ENCODE results near the gene SLC41A2.

SLC41A2 gene

DNA sequence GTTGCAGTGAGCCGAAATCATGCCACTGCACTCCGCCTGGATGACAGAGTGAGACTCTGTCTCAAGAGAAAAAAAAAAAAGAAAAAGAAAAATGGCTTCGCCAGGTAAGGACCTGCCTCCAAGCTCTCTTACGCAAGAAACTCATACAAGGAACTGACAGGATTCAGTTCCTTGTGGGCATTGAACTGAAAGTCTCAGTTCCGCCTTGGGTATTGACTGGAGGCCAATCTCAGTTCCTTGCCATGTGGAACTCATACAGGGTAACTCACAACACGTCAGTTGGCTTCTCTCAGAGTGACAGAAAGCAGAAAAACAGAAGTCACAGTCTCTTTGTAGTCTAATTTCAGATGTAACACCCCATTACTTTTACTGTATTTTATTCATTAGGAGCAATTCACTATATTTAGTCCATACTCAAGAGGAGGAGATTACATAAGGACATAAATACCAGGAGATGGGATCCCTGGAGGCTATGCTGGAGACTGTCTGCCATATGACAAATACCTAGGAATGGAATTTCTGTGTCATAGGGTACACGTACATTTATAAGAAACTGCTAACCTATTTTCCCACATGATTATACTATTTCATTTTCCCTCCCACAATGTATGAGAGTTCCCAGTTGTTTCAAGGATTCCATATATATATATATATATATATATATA lies 16.7 kb upstream of the SLC41A2 start:
- Mint-ChIP-seq H3K27me3 (no peaks in the 10 kb centered on the region), H3K9me3 (no peaks in the 10 kb centered on the region), H3K4me3 (no peak overlapping the region), H3K4me1 (peaks cover 5% of the 10 kb centered on the region), H3K27ac (no peak overlapping the region)
- ATAC-seq (no peak), DNase-seq (no peak)

DNA sequence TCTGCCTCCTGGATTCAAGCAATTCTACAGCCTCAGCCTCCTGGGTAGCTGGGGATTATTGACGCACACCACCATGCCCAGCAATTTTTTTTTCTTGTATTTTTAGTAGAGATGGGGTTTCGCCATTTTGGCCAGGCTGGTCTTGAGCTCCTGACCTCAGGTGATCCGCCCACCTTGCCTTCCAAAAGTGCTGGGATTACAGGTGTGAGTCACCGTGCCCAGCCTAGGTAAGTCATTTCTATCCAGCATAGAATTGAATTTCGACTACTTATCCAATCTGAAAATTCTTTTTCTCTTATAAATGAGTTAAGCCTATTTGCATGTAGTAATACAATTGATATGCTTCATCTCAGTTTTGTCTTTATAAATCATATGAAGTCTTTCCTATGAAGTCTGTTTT lies 15.2 kb upstream of the SLC41A2 start:
- Mint-ChIP-seq H3K4me3 (no peak overlapping the region), H3K27ac (no peak overlapping the region), H3K9me3 (no peaks in the 10 kb centered on the region)

DNA sequence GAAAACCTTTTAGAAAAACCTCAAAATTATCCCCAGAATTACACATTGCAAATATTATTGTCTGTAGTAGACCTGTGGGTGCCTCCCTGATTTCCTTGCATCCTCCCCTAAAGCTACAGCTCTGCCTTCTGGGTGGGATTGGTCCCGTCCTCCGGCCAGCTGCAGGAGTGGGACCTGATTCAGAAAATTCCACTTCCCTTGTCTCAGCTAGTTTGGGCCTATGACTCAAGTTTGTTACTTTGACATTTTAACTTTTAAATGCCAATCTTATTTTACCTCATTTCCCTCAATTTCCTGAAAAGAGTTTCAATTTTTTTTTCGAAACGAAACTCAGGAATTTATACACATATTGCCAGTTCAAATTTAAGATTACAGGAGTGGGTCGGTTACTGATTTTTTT lies 13.2 kb upstream of the SLC41A2 start:
- Mint-ChIP-seq H3K4me3 (no peak overlapping the region), H3K4me1 (peaks cover 5% of the 10 kb centered on the region), H3K27ac (no peak overlapping the region), H3K9me3 (no peaks in the 10 kb centered on the region), H3K27me3 (no peaks in the 10 kb centered on the region)
- no peak for DNase-seq
- ATAC-seq = no peak

More for the DNA sequence above, 15.2 kb upstream of the SLC41A2 start:
- DNase-seq = no peak
- ATAC-seq = no peak
- Mint-ChIP-seq H3K4me1 (peaks cover 5% of the 10 kb centered on the region), H3K27me3 (no peaks in the 10 kb centered on the region)

DNA sequence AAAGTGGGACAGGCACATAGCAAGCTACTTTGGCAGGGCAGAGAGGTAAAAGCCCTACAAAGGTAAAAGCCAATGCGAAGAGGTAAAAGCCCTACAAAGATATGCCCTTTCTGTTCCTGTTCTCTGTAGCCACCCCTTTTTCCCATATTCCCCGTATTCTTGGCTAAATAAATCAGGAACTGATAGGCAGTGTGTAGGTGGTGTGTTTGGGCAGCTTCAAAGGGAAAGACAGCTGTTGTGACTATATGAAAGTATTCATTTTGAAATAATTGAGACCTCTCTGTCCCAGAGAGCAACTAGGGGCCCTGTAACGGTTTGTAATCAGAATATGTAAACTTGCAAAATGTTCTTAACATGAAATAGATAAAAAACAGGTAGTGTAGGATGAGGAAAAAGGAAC lies 11.3 kb upstream of the SLC41A2 start:
- H3K27me3 Mint-ChIP-seq = no peaks in the 10 kb centered on the region
- H3K27ac Mint-ChIP-seq = no peak overlapping the region
- H3K4me1 Mint-ChIP-seq = peaks cover 5% of the 10 kb centered on the region
- ATAC-seq (no peak), DNase-seq (no peak)
- no peak overlapping the region for H3K4me3 Mint-ChIP-seq
- H3K9me3 Mint-ChIP-seq = no peaks in the 10 kb centered on the region

DNA sequence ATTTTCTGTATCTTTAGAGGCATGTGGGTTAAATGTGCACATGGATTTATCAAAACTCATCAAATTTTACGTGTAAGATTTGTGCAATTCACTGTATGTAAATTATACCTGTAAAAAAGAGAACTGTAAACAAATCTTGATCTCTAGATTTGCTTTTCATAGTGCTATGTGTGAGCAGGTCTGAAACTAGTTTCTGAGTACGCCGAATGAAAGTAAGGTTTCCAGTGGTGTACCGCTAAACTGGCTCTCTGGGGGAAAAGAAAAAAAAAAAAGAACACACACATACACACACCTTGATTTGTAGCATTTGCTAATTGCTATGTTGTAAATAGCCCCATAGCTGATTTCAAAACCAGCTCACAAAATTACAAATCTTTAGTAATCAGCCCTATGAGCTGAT lies 8.6 kb upstream of the SLC41A2 start:
- Mint-ChIP-seq H3K4me3 (no peak overlapping the region), H3K4me1 (peaks cover 5% of the 10 kb centered on the region), H3K9me3 (no peaks in the 10 kb centered on the region), H3K27me3 (peaks cover 13% of the 10 kb centered on the region), H3K27ac (no peak overlapping the region)
- DNase-seq (no peak), ATAC-seq (no peak)

DNA sequence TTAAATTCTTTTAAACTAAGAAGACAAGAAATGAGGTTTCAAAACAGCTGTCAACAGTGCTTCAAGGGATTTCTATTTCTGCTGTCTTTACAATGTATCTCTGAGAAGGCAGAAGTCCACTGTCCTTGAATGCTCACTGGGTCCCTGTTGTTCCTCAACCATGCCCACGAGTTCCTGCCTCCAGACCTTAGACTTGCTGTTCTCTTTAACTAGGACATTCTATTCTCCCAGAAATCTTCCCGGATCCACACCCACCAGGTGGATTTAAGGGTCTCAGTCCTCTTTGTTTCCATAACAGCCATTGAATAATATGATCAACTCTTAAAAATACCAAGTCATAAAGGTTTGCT lies 6.7 kb upstream of the SLC41A2 start:
- peaks cover 21% of the 10 kb centered on the region for H3K27me3 Mint-ChIP-seq
- H3K9me3 Mint-ChIP-seq = no peaks in the 10 kb centered on the region
- H3K4me3 Mint-ChIP-seq = no peak overlapping the region
- H3K4me1 Mint-ChIP-seq = peaks cover 2% of the 10 kb centered on the region
- H3K27ac Mint-ChIP-seq = no peak overlapping the region
- no peak for ATAC-seq
- DNase-seq = no peak

DNA sequence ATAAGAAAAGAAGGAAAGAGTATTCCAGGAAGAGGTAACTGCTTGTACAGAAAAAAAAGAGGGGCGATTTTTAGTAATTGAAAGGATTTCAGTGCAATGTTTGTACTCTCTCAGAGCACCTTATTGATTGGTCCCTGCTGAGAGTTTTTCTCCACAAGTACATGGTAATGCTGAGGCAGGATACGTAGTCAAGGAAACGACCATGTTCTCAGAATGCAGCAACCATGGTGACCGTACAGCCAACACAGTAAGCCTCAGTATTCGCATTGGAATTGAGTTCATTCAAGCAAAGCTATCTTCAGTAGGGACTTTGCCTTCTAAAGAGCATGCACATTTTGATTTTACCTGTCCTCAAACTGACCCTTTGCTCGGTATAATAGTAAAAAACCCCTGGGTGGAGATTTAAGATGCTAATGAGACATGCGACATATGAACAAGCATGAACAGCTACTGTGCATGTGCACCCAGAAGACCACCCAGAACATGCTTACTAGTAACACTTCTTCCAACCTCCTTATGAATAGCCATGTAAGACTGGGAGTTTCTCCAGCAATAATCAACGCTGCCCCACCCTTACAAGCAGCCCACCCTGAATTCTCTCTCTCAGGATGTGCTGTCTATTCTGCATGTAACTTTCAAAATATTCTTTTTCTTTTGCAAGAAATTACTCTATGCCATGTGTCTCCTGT lies 6.2 kb upstream of the SLC41A2 start:
- ATAC-seq = no peak
- Mint-ChIP-seq H3K4me1 (peaks cover 7% of the 10 kb centered on the region), H3K9me3 (no peaks in the 10 kb centered on the region), H3K27ac (no peak overlapping the region), H3K4me3 (no peak overlapping the region), H3K27me3 (peaks cover 23% of the 10 kb centered on the region)
- DNase-seq = no peak

DNA sequence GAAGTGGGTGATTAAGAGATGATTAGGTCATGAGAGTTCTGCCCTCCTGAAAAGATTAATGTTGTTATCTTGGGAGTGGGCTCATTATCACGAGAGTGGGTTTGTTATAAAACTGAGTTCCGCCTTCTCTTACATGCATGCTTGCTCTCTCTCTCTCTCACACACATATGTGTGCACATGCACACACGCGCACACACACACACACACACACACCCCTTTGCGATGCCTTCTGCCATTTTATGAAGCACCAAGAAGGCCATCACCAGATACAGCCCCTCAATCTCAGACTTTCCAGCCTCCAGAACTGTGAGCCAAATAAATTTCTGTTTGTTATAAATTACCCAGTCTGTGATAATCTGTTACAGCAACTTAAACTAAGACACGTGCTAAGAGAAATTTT lies 5.7 kb upstream of the SLC41A2 start:
- Mint-ChIP-seq H3K4me1 (peaks cover 13% of the 10 kb centered on the region), H3K9me3 (no peaks in the 10 kb centered on the region), H3K27ac (no peak overlapping the region), H3K27me3 (peaks cover 23% of the 10 kb centered on the region), H3K4me3 (no peak overlapping the region)
- ATAC-seq (no peak), DNase-seq (no peak)

DNA sequence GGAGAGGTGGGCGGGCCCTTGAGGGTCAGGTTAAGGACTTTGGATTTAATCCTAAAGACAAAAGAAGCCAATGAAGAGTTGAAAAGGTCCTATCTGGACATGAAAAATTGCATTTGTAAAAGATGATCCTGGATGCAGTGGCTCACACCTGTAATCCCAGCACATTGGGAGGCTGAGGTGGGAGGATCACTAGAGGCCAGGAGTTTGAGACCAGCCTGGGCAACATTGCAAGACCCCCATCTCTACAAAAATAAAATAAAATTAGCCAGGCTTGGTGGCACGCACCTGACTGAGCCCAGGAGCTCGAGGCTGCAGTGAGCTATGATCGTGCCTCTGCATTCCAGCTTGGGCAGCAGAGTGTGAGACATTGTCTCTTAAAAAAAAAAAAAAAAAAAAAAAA lies 2.4 kb upstream of the SLC41A2 start:
- no peak for ATAC-seq
- H3K4me3 Mint-ChIP-seq = no peak overlapping the region

DNA sequence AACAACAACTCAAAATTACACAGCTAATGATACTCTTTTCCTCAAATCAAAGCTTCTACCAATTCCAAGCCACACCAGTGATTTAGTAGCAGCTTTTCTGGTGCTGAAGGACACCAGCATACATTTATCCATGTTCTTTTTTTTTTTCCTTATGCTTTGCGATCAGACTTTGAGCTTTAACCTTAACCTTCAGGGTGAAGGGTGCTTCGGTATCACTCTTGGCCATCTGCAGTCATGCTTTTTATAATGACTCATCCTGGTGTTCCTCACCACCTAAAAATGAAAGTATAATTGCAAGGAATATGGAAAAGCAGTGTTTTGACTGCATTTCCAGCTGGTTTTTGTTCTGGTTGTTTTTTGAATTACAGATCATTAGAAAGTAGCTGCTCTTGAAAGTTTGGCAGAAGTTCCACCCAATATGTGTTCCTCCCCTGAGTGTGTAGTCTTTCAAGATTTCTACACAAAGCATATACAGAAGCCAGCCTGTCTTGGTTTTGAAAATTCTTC lies 1.3 kb upstream of the SLC41A2 start:
- Mint-ChIP-seq H3K27me3 (peaks cover 32% of the 10 kb centered on the region), H3K4me1 (peaks cover 24% of the 10 kb centered on the region), H3K4me3 (peak overlapping the region; percentile 87 to 93), H3K9me3 (no peaks in the 10 kb centered on the region), H3K27ac (no peak overlapping the region)
- ATAC-seq (no peak), DNase-seq (no peak)

More for the DNA sequence above, 2.4 kb upstream of the SLC41A2 start:
- peaks cover 26% of the 10 kb centered on the region for H3K27me3 Mint-ChIP-seq
- H3K4me1 Mint-ChIP-seq = peaks cover 24% of the 10 kb centered on the region
- no peaks in the 10 kb centered on the region for H3K9me3 Mint-ChIP-seq
- DNase-seq = no peak
- H3K27ac Mint-ChIP-seq = no peak overlapping the region

DNA sequence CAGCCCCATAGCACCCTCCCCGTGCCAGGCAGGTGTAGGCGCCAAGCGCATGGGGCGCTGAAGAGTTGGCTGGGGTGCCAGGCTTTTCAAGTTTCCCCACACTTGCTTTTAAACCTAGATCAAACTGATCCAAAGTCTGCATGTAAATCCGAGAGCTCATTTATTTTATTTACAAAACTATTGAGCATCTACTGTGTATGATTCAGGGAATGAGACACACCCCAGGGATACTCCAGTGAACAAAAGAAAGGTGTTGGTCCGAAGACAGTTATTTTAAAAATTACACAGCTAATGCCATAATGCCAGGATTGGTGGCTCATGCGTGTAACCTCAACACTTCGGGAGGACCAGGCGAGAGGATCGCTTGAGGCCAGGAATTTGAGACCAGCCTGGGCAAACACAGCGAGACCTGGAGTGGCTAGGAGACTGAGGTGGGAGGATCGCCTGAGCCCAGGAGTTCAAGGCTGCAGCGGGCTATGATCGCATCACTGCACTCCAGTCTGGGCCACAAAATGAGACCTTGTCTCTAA lies 780 bp upstream of the SLC41A2 start:
- H3K27me3 Mint-ChIP-seq = peaks cover 32% of the 10 kb centered on the region
- peak overlapping the region; percentile 78 to 96 for H3K27ac Mint-ChIP-seq
- H3K4me1 Mint-ChIP-seq = peaks cover 24% of the 10 kb centered on the region
- ATAC-seq (no peak), DNase-seq (no peak)
- H3K9me3 Mint-ChIP-seq = no peaks in the 10 kb centered on the region
- H3K4me3 Mint-ChIP-seq = peak overlapping the region; percentile 87 to 93

DNA sequence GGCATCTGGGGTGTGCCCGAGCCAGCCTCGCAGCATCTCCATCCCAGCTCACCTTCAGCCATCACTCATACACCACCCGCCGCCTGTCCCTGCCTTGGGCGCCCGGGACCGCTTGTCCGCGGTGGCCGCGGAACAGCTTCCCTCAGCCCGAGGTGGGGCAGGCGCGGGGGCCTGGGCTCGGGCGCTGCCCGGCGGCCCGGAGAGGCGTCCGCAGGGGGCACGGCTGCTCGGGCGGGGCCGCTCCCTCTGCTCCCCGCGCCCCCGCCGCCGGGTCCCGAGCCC lies 430 bp downstream of the SLC41A2 start:
- ATAC-seq (peak; percentile 48), DNase-seq (peak in 1 of 2 donors; percentile 37)
- peak overlapping the region in 1 of 2 donors; percentile 23 for H3K27ac Mint-ChIP-seq
- H3K27me3 Mint-ChIP-seq = peaks cover 25% of the 10 kb centered on the region
- peaks cover 24% of the 10 kb centered on the region for H3K4me1 Mint-ChIP-seq
- H3K9me3 Mint-ChIP-seq = no peaks in the 10 kb centered on the region
- peak overlapping the region; percentile 83 to 87 for H3K4me3 Mint-ChIP-seq

DNA sequence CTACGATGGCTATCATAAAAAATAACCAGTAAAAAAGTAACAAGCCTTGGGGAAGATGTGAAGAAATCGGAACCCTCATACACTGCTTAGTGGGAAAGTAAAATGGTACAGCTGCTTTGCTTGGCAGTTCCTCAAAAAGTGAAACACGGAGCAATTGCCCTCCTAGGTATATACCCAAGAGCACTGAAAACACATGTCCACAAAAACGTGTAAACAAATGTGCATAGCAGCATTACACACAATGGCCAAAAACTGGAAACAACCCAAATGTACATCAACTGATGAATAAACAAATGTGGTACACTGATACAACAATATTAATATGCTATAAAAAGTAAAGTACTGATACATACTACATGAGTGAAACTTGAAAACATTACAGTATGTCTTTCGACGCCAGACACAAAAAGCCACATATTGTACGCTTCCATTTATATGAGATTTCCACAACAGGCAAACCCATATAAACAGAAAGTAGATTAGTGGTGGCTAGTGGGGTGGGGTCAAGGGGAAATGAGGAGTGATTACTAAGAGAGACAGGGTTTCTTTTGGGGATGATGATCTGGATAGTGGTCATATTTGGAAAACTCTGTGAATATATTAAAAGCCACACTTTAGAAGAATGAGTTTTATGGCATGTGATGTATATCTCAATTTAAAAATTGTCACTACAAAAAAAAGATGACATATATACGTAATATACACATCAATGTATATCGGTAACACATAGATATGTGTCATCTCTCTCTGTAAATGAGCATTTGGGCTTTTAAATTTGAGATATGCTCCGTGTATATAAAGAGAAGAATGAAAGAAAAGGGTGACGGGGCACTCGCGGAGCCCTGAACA lies 996 bp downstream of the SLC41A2 start:
- H3K4me3 Mint-ChIP-seq = peak overlapping the region; percentile 83 to 87
- H3K4me1 Mint-ChIP-seq = peaks cover 24% of the 10 kb centered on the region
- peak overlapping the region in 1 of 2 donors; percentile 23 for H3K27ac Mint-ChIP-seq
- H3K9me3 Mint-ChIP-seq = no peaks in the 10 kb centered on the region
- ATAC-seq (no peak), DNase-seq (no peak)
- H3K27me3 Mint-ChIP-seq = peaks cover 19% of the 10 kb centered on the region

DNA sequence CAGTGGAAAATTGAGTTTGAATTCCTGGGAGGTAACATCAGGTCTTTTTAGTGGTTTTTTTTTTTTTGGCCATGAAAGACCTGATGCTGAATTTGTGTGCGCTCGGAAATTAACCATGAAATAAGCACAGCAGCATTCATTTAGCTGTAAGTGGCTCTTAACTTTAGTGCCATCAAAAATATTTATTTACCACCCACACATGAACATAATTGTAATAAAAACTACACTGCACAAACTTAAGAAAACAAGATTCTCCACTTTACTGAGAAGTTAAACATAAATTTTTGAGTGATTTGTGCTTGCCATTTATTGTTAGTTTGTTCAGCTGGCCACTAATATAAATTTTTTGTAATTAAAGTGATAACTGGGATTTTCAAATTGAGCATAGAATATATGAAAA lies 2.4 kb downstream of the SLC41A2 start:
- DNase-seq = no peak
- Mint-ChIP-seq H3K27me3 (peaks cover 19% of the 10 kb centered on the region), H3K27ac (no peak overlapping the region), H3K4me3 (no peak overlapping the region), H3K9me3 (no peaks in the 10 kb centered on the region), H3K4me1 (peaks cover 24% of the 10 kb centered on the region)
- ATAC-seq = no peak

DNA sequence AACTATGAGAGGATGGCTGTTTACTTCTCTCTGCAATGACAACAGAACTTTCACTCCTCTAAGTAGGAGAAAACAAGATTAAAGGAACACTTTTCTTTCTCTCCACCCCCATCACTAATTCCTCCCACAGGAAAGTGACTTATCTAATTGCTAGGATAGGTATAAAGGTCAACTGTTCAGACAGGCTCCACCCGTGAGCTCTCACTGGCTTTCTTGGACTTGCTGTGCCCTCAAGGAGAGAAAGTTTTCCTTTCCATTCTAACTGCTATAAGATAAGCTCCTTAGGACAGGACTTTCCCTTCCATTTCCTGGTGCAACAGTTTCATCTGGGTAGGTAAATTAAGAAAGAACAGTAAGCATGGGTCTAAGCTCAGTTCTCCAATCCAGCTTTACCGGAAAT lies 4.8 kb downstream of the SLC41A2 start:
- H3K4me3 Mint-ChIP-seq = no peak overlapping the region
- H3K9me3 Mint-ChIP-seq = no peaks in the 10 kb centered on the region
- DNase-seq = no peak

DNA sequence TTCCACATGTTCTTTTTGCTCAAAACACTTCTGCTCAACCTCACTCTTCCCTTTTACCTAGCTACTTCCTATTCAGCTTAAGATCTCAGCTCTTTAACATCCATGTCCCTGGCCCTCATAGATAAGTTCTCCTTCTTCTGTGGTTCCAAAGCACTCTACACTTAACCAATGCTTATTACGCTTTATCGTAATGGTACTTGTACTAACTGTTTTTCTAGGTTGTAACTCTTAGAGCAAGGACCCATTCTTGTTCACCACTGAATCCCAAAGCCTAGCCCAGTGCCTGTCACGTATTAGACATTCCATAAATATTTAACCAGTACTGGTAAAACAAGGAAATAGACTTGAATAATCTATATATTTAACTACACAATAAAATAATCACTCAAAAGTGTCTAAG lies 5.3 kb downstream of the SLC41A2 start:
- Mint-ChIP-seq H3K27me3 (peaks cover 18% of the 10 kb centered on the region), H3K4me3 (no peak overlapping the region), H3K4me1 (peaks cover 8% of the 10 kb centered on the region), H3K27ac (no peak overlapping the region), H3K9me3 (no peaks in the 10 kb centered on the region)
- ATAC-seq (no peak), DNase-seq (no peak)

More for the DNA sequence above, 4.8 kb downstream of the SLC41A2 start:
- Mint-ChIP-seq H3K27me3 (peaks cover 18% of the 10 kb centered on the region), H3K27ac (no peak overlapping the region), H3K4me1 (peaks cover 8% of the 10 kb centered on the region)
- ATAC-seq = no peak
